ENCODE data around the gene CMTM4. TPM values are rescaled to one million over a fixed set of nuclear protein-coding genes. Genes with fewer than 3 reads are reported as not detected.
"Not testable (repeated sequence)": the region's sequence is repeated elsewhere in the genome, so short reads cannot be mapped to it uniquely, and the experiment has no call there.

Gene CMTM4
- total RNA-seq, 1 donor from 2014 or later: 11.3 TPM

DNA sequence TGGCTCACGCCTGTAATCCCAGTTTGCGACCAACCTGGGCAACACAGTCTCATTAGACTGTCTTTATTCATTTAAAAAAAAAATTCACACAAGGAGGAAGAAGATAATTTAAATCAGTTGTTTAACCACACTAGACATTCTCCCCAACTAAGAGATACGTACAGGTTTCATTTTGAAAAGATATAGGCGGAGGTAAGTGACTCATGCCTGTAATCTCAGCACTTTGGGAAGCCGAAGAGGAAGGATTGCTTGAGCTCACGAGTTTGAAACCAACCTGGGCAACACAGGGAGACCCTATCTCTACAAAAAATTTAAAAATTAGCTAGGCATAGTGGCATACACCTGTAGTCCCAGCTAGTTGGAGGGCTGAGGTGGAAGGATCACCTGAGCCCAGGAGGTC is 5.3 kb downstream of the CMTM4 start:
- no peaks in the 10 kb centered on the region for H3K36me3 ChIP-seq
- TF ChIP-seq, protein P1, sequence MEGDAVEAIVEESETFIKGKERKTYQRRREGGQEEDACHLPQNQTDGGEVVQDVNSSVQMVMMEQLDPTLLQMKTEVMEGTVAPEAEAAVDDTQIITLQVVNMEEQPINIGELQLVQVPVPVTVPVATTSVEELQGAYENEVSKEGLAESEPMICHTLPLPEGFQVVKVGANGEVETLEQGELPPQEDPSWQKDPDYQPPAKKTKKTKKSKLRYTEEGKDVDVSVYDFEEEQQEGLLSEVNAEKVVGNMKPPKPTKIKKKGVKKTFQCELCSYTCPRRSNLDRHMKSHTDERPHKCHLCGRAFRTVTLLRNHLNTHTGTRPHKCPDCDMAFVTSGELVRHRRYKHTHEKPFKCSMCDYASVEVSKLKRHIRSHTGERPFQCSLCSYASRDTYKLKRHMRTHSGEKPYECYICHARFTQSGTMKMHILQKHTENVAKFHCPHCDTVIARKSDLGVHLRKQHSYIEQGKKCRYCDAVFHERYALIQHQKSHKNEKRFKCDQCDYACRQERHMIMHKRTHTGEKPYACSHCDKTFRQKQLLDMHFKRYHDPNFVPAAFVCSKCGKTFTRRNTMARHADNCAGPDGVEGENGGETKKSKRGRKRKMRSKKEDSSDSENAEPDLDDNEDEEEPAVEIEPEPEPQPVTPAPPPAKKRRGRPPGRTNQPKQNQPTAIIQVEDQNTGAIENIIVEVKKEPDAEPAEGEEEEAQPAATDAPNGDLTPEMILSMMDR (IDR thresholded peaks at IDR 0.05; ENCODE audit: borderline replicate concordance): no peak
- H3K27me3 ChIP-seq (ENCODE audit: low read depth): no peaks in the 10 kb centered on the region
- H3K4me3 ChIP-seq: no peak overlapping the region
- DNase-seq: no peak
- peaks cover 15% of the 10 kb centered on the region for H3K4me1 ChIP-seq
- intact Hi-C loops (cut with micrococcal nuclease): no loop called here
- H3K27ac ChIP-seq (replicated peaks): no peak overlapping the region
- H3K9me3 ChIP-seq (replicated peaks): no peaks in the 10 kb centered on the region

- TF ChIP-seq, protein P1 (IDR thresholded peaks at IDR 0.05; ENCODE audit: borderline replicate concordance): no peak
- DNase-seq: no peak
- H3K9me3 ChIP-seq (replicated peaks): no peaks in the 10 kb centered on the region
- H3K36me3 ChIP-seq: no peaks in the 10 kb centered on the region
- no peaks in the 10 kb centered on the region for H3K27me3 ChIP-seq (ENCODE audit: low read depth)
- intact Hi-C loops (cut with micrococcal nuclease): no loop called here
- H3K4me3 ChIP-seq: no peak overlapping the region
- H3K27ac ChIP-seq (replicated peaks): no peak overlapping the region
- peaks cover 6% of the 10 kb centered on the region for H3K4me1 ChIP-seq
Observed at GRCh38 chr16:66690106-66690847, 6.3 kb downstream of the CMTM4 start.

DNA sequence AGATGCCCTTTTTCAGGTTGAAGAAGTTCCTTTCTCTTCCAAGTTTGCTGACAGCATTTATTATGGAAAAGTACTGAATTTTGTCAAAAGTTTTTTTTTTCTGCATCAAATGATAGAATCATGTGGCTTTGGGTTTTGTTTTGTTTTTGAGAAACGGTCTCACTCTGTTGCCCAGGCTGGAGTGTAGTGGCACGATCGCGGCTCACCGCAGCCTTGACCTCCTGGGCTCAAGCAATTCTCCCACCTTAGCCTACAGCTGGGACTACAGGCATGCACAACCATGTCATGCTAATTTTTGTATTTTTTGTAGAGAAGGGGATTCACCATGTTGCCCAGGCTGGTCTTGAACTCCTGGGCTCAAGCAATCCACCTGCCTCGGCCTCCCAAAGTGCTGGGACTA is 7.3 kb downstream of the CMTM4 start:
- intact Hi-C loops (cut with micrococcal nuclease): no loop called here
- Histone ChIP-seq H3K4me1 (no peaks in the 10 kb centered on the region), H3K9me3 (replicated peaks) (no peaks in the 10 kb centered on the region), H3K36me3 (no peaks in the 10 kb centered on the region), H3K4me3 (no peak overlapping the region), H3K27me3 (ENCODE audit: low read depth) (no peaks in the 10 kb centered on the region), H3K27ac (replicated peaks) (no peak overlapping the region)
- TF ChIP-seq, protein P1 (IDR thresholded peaks at IDR 0.05; ENCODE audit: borderline replicate concordance): no peak
- DNase-seq: no peak

DNA sequence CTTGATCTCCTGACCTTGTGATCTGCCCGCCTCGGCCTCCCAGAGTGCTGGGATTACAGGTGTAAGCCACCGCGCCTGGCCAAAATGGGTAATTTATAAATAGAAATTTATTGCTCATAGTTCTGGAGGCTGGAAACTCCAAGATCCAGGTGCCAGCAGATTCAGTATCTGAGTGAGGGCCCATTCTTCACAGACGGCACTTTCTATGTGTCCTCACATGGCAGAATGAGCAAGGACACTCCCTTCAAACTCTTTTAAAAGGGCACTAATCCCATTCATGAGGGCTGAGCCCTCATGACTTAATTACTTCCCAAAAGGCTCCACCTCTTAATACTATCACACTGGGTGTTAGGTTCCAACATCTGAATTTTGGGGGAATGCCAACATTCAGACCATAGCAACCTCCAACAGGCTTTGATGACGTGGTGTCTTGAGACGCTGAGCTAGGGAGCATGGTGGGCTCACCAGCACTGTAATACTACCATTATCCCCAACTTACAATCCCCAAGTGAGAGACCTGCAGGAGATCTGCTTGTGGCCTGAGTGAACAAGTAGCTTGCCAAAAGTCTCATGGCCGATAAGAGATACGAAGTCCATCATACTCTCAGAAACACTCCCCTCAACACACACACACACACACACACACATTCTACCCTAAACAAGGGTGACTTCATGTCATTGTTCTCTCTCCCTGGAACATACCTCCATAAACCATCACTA is 8.5 kb downstream of the CMTM4 start:
- Histone ChIP-seq H3K27ac (replicated peaks) (no peak overlapping the region), H3K36me3 (no peaks in the 10 kb centered on the region)

DNA sequence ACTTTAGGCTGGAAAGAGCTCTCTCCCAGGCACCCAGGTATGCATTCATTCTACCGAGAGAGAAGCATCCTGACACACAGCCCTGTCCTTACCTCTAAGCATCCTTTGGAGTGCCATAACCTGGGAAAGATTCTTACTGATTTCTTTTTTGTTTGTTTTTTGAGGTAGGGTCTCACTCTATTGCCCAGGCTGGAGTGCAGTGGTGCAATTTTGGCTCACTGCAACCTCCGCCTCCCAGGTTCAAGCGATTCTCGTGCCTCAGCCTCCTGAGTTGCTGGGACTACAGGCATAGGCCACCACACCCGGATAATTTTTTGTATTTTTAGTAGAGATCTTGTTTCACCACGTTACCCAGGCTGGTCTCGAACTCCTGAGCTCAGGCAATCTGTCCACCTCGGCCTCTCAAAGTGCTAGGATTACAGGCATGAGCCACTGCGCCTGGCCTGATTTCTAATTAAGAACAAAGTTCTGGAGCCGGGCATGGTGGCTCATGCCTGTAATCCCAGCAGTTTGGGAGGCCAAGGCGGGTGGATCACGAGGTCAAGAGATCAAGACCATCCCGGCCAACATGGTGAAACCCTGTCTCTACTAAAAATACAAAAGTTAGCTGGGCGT is 10.9 kb downstream of the CMTM4 start:
- H3K27me3 ChIP-seq (ENCODE audit: low read depth); H3K9me3 ChIP-seq (replicated peaks); H3K27ac ChIP-seq (replicated peaks); intact Hi-C loops (cut with micrococcal nuclease); H3K36me3 ChIP-seq; H3K4me1 ChIP-seq; H3K4me3 ChIP-seq; DNase-seq: not testable (repeated sequence)

More for the DNA sequence above, 8.5 kb downstream of the CMTM4 start:
- Histone ChIP-seq H3K4me1 (no peaks in the 10 kb centered on the region), H3K9me3 (replicated peaks) (no peaks in the 10 kb centered on the region), H3K27me3 (ENCODE audit: low read depth) (no peaks in the 10 kb centered on the region), H3K4me3 (no peak overlapping the region)
- TF ChIP-seq, protein P1 (IDR thresholded peaks at IDR 0.05; ENCODE audit: borderline replicate concordance): no peak
- DNase-seq: no peak
- intact Hi-C loops (cut with micrococcal nuclease): no loop called here

Data from left ventricle myocardium inferior (tissue), 1 donor.